Measurements from ENCODE around the gene PJA1. TPM values are rescaled to one million over a fixed set of nuclear protein-coding genes. Genes with fewer than 3 reads are reported as not detected.

Gene PJA1
- total and polyA plus RNA-seq, 3 experiments from 2014 or later, result 14.2 to 47.9 (median 18.5) TPM

- no peaks in the 10 kb centered on the region for H3K4me1 ChIP-seq (ENCODE audit: insufficient read depth, low read length)
- H3K27me3 Mint-ChIP-seq, result peaks cover 0 to 18% of the 10 kb centered on the region in 2 donors
- no peaks in the 10 kb centered on the region for H3K36me3 ChIP-seq (ENCODE audit: insufficient read depth, low read length)
- ChIA-PET POLR2A (no interaction called here), CTCF (no interaction called here)
- no peaks in the 10 kb centered on the region for H3K4me1 Mint-ChIP-seq
- H3K36me3 Mint-ChIP-seq, result no peaks in the 10 kb centered on the region
- H3K4me3 ChIP-seq (ENCODE audit: low read length), result no peak overlapping the region
- no peaks in the 10 kb centered on the region for H3K27me3 ChIP-seq (ENCODE audit: insufficient read depth, low read length, poor library complexity, severe bottlenecking)
- DNase-seq, result no peak
- no peak overlapping the region for H3K27ac ChIP-seq (ENCODE audit: low read depth, low read length)
- H3K9me3 ChIP-seq (ENCODE audit: low read length), result no peaks in the 10 kb centered on the region
- H3K4me3 Mint-ChIP-seq, result no peak overlapping the region
- H3K27ac Mint-ChIP-seq, result peak overlapping the region in 1 of 8 donors; percentile 22
- H3K9me3 Mint-ChIP-seq, result no peaks in the 10 kb centered on the region
These were observed 20.2 kb downstream of the PJA1 start for GRCh38 chrX:69144838-69145680.

- Mint-ChIP-seq H3K4me3 (no peak overlapping the region), H3K4me1 (no peaks in the 10 kb centered on the region), H3K36me3 (no peaks in the 10 kb centered on the region), H3K27ac (no peak overlapping the region), H3K27me3 (peaks cover 5 to 12% of the 10 kb centered on the region in 2 donors), H3K9me3 (no peaks in the 10 kb centered on the region)
- no peaks in the 10 kb centered on the region for H3K9me3 ChIP-seq (ENCODE audit: low read length)
- no peak overlapping the region for H3K4me3 ChIP-seq (ENCODE audit: low read length)
- ChIA-PET POLR2A (no interaction called here), CTCF (no interaction called here)
- no peaks in the 10 kb centered on the region for H3K27me3 ChIP-seq (ENCODE audit: insufficient read depth, low read length, poor library complexity, severe bottlenecking)
- no peaks in the 10 kb centered on the region for H3K36me3 ChIP-seq (ENCODE audit: insufficient read depth, low read length)
- DNase-seq, result no peak
- no peaks in the 10 kb centered on the region for H3K4me1 ChIP-seq (ENCODE audit: insufficient read depth, low read length)
- no peak overlapping the region for H3K27ac ChIP-seq (ENCODE audit: low read depth, low read length)
These were observed 21.7 kb downstream of the PJA1 start for GRCh38 chrX:69143530-69143929.

DNA sequence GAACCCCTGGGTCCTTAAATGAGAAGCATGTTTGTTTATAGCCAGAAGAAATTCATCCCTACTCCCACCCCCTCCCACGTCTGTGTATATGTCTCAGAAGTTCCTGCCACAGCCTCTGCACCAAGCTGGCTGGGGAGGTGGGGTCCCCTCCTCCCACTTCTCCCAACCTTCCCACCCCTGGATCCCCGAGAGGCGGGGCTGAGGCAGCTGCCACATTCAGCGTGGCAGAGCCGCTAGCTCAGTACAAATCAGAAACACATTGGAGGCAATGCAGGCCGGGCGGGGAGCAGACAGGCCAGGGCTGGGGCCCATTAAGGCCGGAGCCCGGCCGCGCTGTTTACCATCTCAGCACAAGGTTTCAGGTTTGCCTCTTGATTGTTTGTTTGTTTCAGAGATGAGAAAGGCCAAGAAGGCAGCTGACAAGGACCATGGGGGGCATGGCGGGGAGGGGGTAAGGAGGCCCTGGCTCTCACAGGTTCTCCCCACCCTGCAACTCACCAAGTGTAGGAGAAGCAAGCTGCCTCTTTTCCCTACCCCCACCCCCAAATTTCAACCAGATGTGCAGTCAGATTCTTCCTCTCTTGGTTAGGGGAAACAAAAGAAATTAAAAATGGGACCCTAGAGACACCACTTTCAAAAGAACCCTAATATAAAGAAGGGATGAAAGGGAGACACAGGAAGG lies 22.3 kb downstream of the PJA1 start:
- no peak overlapping the region for H3K27ac ChIP-seq (ENCODE audit: low read depth, low read length)
- no peaks in the 10 kb centered on the region for H3K4me1 Mint-ChIP-seq
- H3K27me3 ChIP-seq (ENCODE audit: insufficient read depth, low read length, poor library complexity, severe bottlenecking), result no peaks in the 10 kb centered on the region
- peaks cover 8 to 12% of the 10 kb centered on the region in 2 donors for H3K27me3 Mint-ChIP-seq
- no peak overlapping the region for H3K27ac Mint-ChIP-seq
- H3K36me3 ChIP-seq (ENCODE audit: insufficient read depth, low read length), result no peaks in the 10 kb centered on the region
- no peaks in the 10 kb centered on the region for H3K9me3 ChIP-seq (ENCODE audit: low read length)
- CTCF ChIA-PET, result no interaction called here
- no peak for DNase-seq
- POLR2A ChIA-PET, result no interaction called here
- no peaks in the 10 kb centered on the region for H3K4me1 ChIP-seq (ENCODE audit: insufficient read depth, low read length)
- H3K9me3 Mint-ChIP-seq, result no peaks in the 10 kb centered on the region
- H3K36me3 Mint-ChIP-seq, result no peaks in the 10 kb centered on the region
- no peak overlapping the region for H3K4me3 ChIP-seq (ENCODE audit: low read length)
- H3K4me3 Mint-ChIP-seq, result no peak overlapping the region

GRCh38 chrX:69140837-69141236 lies 24.4 kb downstream of the PJA1 start:
- H3K9me3 Mint-ChIP-seq, result no peaks in the 10 kb centered on the region

GRCh38 chrX:69139516-69139915 lies 25.7 kb downstream of the PJA1 start:
- H3K9me3 ChIP-seq (ENCODE audit: low read length), result no peaks in the 10 kb centered on the region
- Mint-ChIP-seq H3K36me3 (no peaks in the 10 kb centered on the region), H3K4me1 (no peaks in the 10 kb centered on the region), H3K27me3 (peaks cover 21 to 27% of the 10 kb centered on the region in 2 donors), H3K27ac (no peak overlapping the region), H3K4me3 (no peak overlapping the region), H3K9me3 (no peaks in the 10 kb centered on the region)
- no peaks in the 10 kb centered on the region for H3K4me1 ChIP-seq (ENCODE audit: insufficient read depth, low read length)
- CTCF ChIA-PET, result interaction anchor here (1.1 kb wide), 1 partner anchor 82 kb away, joined by 3 read pairs; no protein-coding TSS in a partner anchor
- no peak for DNase-seq
- no peak overlapping the region for H3K4me3 ChIP-seq (ENCODE audit: low read length)
- no peaks in the 10 kb centered on the region for H3K36me3 ChIP-seq (ENCODE audit: insufficient read depth, low read length)
- no peaks in the 10 kb centered on the region for H3K27me3 ChIP-seq (ENCODE audit: insufficient read depth, low read length, poor library complexity, severe bottlenecking)
- POLR2A ChIA-PET, result no interaction called here
- no peak overlapping the region for H3K27ac ChIP-seq (ENCODE audit: low read depth, low read length)

More at GRCh38 chrX:69140837-69141236, 24.4 kb downstream of the PJA1 start:
- no peak overlapping the region for H3K27ac Mint-ChIP-seq
- H3K9me3 ChIP-seq (ENCODE audit: low read length), result no peaks in the 10 kb centered on the region
- H3K4me1 ChIP-seq (ENCODE audit: insufficient read depth, low read length), result no peaks in the 10 kb centered on the region
- no peaks in the 10 kb centered on the region for H3K4me1 Mint-ChIP-seq
- ChIA-PET CTCF (no interaction called here), POLR2A (no interaction called here)
- no peaks in the 10 kb centered on the region for H3K27me3 ChIP-seq (ENCODE audit: insufficient read depth, low read length, poor library complexity, severe bottlenecking)
- no peak overlapping the region for H3K4me3 Mint-ChIP-seq
- H3K36me3 ChIP-seq (ENCODE audit: insufficient read depth, low read length), result no peaks in the 10 kb centered on the region
- H3K27me3 Mint-ChIP-seq, result peaks cover 15 to 19% of the 10 kb centered on the region in 2 donors
- no peak overlapping the region for H3K4me3 ChIP-seq (ENCODE audit: low read length)
- H3K36me3 Mint-ChIP-seq, result no peaks in the 10 kb centered on the region
- DNase-seq, result no peak
- no peak overlapping the region for H3K27ac ChIP-seq (ENCODE audit: low read depth, low read length)

DNA sequence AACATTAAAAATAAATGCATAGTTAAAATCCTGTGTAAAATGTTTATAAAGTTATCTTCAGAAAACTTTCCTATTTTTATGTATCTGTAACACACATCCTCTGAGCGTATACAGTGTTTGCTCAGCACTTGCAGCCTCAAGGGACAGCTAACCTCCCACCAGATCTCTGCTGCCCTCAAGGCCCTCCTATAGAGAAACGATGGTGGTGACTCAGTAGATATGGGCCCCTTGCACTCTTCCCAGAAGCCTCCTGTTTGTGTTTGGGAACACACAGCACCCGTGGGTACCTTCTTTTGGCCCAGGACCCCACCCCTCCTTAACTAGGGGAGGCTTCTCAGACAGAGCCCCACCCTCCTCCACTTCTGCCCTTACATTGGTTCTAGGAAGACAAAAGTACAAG lies 26.7 kb downstream of the PJA1 start:
- DNase-seq, result no peak
- Histone ChIP-seq H3K4me1 (ENCODE audit: insufficient read depth, low read length) (no peaks in the 10 kb centered on the region), H3K4me3 (ENCODE audit: low read length) (no peak overlapping the region), H3K9me3 (ENCODE audit: low read length) (no peaks in the 10 kb centered on the region), H3K27me3 (ENCODE audit: insufficient read depth, low read length, poor library complexity, severe bottlenecking) (no peaks in the 10 kb centered on the region), H3K36me3 (ENCODE audit: insufficient read depth, low read length) (no peaks in the 10 kb centered on the region), H3K27ac (ENCODE audit: low read depth, low read length) (no peak overlapping the region)
- H3K27me3 Mint-ChIP-seq, result peaks cover 29 to 32% of the 10 kb centered on the region in 2 donors
- no peak overlapping the region for H3K4me3 Mint-ChIP-seq
- no peaks in the 10 kb centered on the region for H3K36me3 Mint-ChIP-seq
- ChIA-PET POLR2A (no interaction called here), CTCF (interaction anchor here (1.1 kb wide), 1 partner anchor 83 kb away, joined by 3 read pairs; no protein-coding TSS in a partner anchor)
- no peaks in the 10 kb centered on the region for H3K4me1 Mint-ChIP-seq
- H3K27ac Mint-ChIP-seq, result no peak overlapping the region
- H3K9me3 Mint-ChIP-seq, result no peaks in the 10 kb centered on the region

DNA sequence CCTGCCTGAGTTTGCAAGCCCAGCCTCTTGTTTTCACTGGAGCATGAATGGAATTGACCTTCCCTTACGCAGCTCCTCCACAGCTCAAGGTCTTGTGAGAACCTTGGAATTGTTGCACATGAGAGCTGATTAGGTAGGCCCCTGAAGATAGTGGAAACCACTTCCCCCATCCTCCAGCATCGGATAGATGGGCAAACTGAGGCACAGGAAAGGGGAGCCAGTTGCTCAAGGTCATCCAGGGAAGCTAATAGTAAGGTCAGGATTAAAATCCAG lies 27.2 kb downstream of the PJA1 start:
- CTCF ChIA-PET, result no interaction called here
- Histone ChIP-seq H3K27ac (ENCODE audit: low read depth, low read length) (no peak overlapping the region), H3K36me3 (ENCODE audit: insufficient read depth, low read length) (no peaks in the 10 kb centered on the region), H3K9me3 (ENCODE audit: low read length) (no peaks in the 10 kb centered on the region), H3K4me1 (ENCODE audit: insufficient read depth, low read length) (no peaks in the 10 kb centered on the region), H3K4me3 (ENCODE audit: low read length) (no peak overlapping the region), H3K27me3 (ENCODE audit: insufficient read depth, low read length, poor library complexity, severe bottlenecking) (no peaks in the 10 kb centered on the region)
- Mint-ChIP-seq H3K27me3 (peaks cover 33 to 34% of the 10 kb centered on the region in 2 donors), H3K4me3 (no peak overlapping the region), H3K36me3 (no peaks in the 10 kb centered on the region), H3K27ac (no peak overlapping the region), H3K4me1 (no peaks in the 10 kb centered on the region), H3K9me3 (no peaks in the 10 kb centered on the region)
- POLR2A ChIA-PET, result no interaction called here
- no peak for DNase-seq

- DNase-seq, result no peak
- H3K4me1 Mint-ChIP-seq, result no peaks in the 10 kb centered on the region
- no peaks in the 10 kb centered on the region for H3K9me3 ChIP-seq (ENCODE audit: low read length)
- no peak overlapping the region for H3K27ac ChIP-seq (ENCODE audit: low read depth, low read length)
- peak overlapping the region in 1 of 7 donors; percentile 29 for H3K4me3 Mint-ChIP-seq
- no peaks in the 10 kb centered on the region for H3K36me3 ChIP-seq (ENCODE audit: insufficient read depth, low read length)
- ChIA-PET CTCF (no interaction called here), POLR2A (no interaction called here)
- H3K27me3 Mint-ChIP-seq, result peaks cover 33 to 37% of the 10 kb centered on the region in 2 donors
- no peaks in the 10 kb centered on the region for H3K9me3 Mint-ChIP-seq
- H3K27ac Mint-ChIP-seq, result no peak overlapping the region
- H3K27me3 ChIP-seq (ENCODE audit: insufficient read depth, low read length, poor library complexity, severe bottlenecking), result no peaks in the 10 kb centered on the region
- H3K36me3 Mint-ChIP-seq, result no peaks in the 10 kb centered on the region
- H3K4me1 ChIP-seq (ENCODE audit: insufficient read depth, low read length), result no peaks in the 10 kb centered on the region
- H3K4me3 ChIP-seq (ENCODE audit: low read length), result no peak overlapping the region
These were observed 27.7 kb downstream of the PJA1 start for GRCh38 chrX:69137371-69138117.
